ENCODE results near the gene SFR1.

Gene SFR1

GRCh38 chr10:104120512-104120902 lies 1.5 kb upstream of the SFR1 start:
- no peak for TF ChIP-seq CTCF (IDR thresholded peaks at IDR 0.05)

DNA sequence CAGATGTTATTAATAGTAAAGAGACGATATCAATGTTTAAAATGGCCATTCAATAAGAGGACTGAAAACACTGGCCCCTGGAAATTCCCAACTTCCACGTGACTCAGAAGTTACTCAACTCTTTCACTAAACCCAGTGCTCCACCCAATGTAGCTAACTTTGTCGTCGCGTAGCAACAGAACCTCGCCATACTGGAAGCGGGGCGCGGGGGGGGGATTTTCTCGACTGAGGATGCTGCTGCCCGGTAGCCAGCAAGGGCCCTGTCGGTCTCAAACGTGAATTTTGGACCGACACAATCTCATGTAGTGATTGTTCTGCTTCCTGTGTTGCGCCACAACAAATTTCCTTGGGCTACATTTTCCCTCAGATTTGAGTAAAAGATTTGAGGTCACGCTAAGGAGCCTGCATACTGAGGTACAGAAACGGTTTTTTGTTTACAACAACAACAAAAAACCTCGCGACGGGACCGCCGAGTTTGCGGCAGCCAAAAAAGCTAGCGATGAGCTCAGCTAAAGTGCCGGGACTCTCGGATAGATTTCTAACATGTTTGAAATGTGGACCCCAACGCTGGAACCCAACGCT lies 977 bp upstream of the SFR1 start:
- no peak for TF ChIP-seq CTCF (IDR thresholded peaks at IDR 0.05)
- peak; percentile 97 for DNase-seq (ENCODE audit: low spot score)
- Histone ChIP-seq H3K4me3 (peak overlapping the region; percentile 80), H3K27ac (peak overlapping the region; percentile 97)

More at GRCh38 chr10:104120512-104120902, 1.5 kb upstream of the SFR1 start:
- no peak for DNase-seq (ENCODE audit: low spot score)
- H3K4me3 ChIP-seq, result peak overlapping the region; percentile 80
- H3K27ac ChIP-seq, result peak overlapping the region; percentile 97

- Histone ChIP-seq H3K27ac (peak overlapping the region; percentile 97), H3K4me3 (peak overlapping the region; percentile 80)
- DNase-seq (ENCODE audit: low spot score), result no peak
- no peak for TF ChIP-seq CTCF (IDR thresholded peaks at IDR 0.05)
These were observed 495 bp downstream of the SFR1 start for GRCh38 chr10:104122225-104123107.

- no peak for DNase-seq (ENCODE audit: low spot score)
- Histone ChIP-seq H3K4me3 (no peak overlapping the region), H3K27ac (no peak overlapping the region)
- no peak for TF ChIP-seq CTCF (IDR thresholded peaks at IDR 0.05)
These were observed 1.4 kb downstream of the SFR1 start for GRCh38 chr10:104123397-104123796.

DNA sequence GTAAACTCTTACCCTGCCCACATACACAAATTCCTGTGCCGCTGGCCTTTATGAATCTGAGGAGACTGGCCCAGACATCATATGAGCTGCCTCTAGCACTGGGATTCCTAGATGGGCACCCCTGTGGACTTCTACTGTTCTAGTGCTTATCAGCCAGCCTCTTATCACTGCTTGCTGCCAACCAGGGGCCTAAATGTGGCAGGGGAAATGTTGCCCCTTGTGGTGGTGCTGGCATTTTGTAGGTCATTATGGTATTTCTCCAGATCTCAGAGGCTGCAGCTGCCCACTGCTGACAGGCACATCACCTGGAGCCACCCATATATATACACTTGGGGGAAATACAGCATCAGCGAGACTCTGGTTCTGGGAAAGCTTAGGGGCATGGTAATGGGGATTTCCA lies 5.4 kb downstream of the SFR1 start:
- TF ChIP-seq CTCF (IDR thresholded peaks at IDR 0.05), result no peak
- H3K27ac ChIP-seq, result no peak overlapping the region
- no peak for DNase-seq (ENCODE audit: low spot score)
- no peak overlapping the region for H3K4me3 ChIP-seq

GRCh38 chr10:104128214-104128613 lies 6.2 kb downstream of the SFR1 start:
- H3K27ac ChIP-seq, result no peak overlapping the region
- no peak overlapping the region for H3K4me3 ChIP-seq
- no peak for DNase-seq (ENCODE audit: low spot score)
- no peak for TF ChIP-seq CTCF (IDR thresholded peaks at IDR 0.05)

GRCh38 chr10:104130041-104130440 lies 8.1 kb downstream of the SFR1 start:
- TF ChIP-seq CTCF (IDR thresholded peaks at IDR 0.05), result no peak
- Histone ChIP-seq H3K27ac (no peak overlapping the region), H3K4me3 (no peak overlapping the region)
- DNase-seq (ENCODE audit: low spot score), result no peak
